ENCODE measurements around the gene TTC23.
"Not testable (repeated sequence)": the region's sequence is repeated elsewhere in the genome, so short reads cannot be mapped to it uniquely, and the experiment has no call there.

Gene TTC23

GRCh38 chr15:99248000-99248715, 1.2 kb downstream of the TTC23 start:
- no peak for DNase-seq (ENCODE audit: low read depth)

GRCh38 chr15:99247062-99247461, 2.3 kb downstream of the TTC23 start:
- no peak for DNase-seq (ENCODE audit: low read depth)

- no peak for DNase-seq (ENCODE audit: low read depth)
These were observed 5.1 kb downstream of the TTC23 start for GRCh38 chr15:99244306-99244705.

DNA sequence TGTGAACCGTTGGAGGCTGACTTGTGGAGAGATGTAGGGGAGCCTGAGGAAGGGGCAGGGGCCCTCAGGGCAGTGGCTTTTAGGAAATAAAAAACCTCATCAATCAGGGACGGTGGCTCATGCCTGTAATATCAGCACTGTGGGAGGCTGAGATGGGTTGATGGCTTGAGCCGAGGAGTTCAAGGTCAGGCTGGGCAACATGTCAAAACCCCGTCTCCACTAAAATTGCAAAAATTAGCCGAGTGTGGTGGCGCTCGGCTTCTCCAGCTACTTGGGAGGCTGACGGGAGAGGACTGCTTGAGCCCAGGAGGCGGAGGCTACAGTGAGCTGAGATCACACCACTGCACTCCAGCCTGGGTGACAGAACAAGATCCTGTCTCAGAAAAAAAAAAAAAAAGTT, 7.6 kb downstream of the TTC23 start:
- DNase-seq (ENCODE audit: low read depth): no peak

DNA sequence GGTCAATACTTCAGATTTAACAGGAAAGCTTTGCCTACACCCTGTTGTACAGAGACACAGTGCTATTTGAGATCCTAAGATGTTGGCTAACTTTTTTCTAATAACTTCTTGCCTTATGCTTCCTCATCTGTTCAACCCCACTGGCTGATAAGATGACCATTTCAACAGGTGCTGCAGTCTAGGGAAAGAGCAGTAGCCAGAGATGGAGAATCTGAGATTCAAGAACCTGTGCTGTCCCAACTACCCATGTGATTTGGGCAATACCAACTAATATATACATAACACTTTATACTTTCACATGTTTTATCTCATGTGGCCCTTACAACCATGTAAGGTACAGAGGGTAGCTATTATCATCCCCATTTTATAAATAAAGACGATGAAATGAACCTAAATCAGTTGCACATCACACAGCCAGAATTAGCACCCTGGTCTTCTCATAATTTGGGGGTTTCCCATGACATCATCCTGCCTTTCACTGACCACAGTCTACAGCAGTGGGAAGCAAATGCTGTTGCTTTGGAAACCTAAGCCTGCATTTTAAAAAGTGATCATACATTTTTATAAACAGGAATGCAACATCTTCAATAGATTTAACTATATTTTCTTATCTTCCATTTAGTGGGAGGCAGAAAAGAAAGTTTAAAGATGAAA, 9.7 kb downstream of the TTC23 start:
- no peak for DNase-seq (ENCODE audit: low read depth)

- DNase-seq (ENCODE audit: low read depth): no peak
These were observed 10.5 kb downstream of the TTC23 start for GRCh38 chr15:99238849-99239248.

DNA sequence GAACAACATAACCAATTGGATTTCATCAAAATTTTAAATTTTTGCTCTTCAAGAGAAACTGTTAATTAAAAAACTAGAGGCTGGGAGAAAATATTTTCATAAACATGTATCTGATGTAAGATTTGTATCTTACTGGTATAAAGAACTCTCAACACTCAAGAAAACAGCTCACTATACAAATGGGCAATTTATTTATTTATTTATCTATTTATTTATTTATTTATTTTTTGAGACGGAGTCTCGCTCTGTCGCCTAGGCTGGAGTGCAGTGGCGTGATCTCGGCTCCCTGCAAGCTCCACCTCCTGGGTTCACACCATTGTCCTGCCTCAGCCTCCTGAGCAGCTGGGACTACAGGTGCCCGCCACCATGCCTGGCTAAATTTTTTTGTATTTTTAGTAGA, 15.2 kb downstream of the TTC23 start:
- not testable (repeated sequence) for DNase-seq (ENCODE audit: low read depth)

DNA sequence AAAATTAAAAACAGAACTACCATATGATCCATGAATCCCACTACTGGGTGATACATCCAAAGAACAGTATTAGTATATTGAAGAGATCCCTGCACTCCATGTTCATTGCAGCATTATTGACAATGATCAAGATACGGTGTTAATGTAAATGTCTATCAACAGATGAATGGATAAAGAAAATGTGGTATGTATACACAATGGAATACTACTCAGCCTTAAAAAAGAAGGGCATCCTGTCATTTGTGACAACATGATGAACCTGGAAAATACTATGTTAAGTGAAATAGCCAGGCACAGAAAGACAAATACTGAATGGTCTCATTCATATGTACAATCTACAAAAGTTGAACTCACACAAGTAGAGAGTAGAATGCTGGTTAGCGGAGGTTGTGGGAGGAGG, 16.6 kb downstream of the TTC23 start:
- DNase-seq (ENCODE audit: low read depth): no peak

GRCh38 chr15:99230867-99231266, 18.5 kb downstream of the TTC23 start:
- no peak for DNase-seq (ENCODE audit: low read depth)

GRCh38 chr15:99228120-99228770, 21.1 kb downstream of the TTC23 start:
- DNase-seq (ENCODE audit: low read depth): no peak

GRCh38 chr15:99226802-99227201, 22.6 kb downstream of the TTC23 start:
- DNase-seq (ENCODE audit: low read depth): no peak

DNA sequence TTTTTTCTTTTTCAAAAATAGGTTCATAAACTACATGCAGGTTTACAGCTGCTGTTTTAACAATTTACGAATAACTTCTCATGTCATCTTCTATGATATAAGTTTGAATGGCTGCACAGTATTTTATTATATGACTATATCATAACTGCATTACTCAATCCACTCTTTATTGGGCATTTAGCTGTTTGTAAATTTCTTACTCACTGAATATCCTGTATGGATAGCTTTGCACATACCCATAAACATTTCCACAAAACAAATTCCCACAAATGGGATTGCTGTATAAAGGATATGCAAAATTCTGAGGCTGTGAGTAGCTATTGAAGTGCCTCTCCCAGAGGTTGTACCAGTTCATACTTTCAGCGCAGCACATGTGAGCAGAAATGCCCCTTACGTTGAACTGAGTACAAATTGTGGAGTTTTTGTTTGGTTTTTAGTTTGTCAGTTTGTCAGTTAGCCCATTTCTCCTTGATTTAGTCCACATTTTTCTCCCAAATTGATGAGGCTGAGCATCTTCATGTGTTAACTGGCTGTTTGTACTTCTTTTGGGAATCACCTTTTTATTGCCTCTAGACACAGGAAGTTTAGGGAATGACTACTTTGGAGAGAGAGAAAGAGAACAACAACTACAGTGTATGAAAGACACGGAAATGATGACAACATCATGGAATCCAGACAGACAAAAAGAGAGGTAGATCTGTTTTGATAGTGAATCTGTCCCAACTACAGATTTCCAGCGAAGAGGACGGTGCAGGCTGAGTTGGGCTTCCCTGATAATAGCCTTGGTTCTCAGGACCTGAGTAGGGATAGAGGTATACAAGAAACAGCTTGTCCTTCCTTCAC, 24.8 kb downstream of the TTC23 start:
- DNase-seq (ENCODE audit: low read depth): no peak

DNA sequence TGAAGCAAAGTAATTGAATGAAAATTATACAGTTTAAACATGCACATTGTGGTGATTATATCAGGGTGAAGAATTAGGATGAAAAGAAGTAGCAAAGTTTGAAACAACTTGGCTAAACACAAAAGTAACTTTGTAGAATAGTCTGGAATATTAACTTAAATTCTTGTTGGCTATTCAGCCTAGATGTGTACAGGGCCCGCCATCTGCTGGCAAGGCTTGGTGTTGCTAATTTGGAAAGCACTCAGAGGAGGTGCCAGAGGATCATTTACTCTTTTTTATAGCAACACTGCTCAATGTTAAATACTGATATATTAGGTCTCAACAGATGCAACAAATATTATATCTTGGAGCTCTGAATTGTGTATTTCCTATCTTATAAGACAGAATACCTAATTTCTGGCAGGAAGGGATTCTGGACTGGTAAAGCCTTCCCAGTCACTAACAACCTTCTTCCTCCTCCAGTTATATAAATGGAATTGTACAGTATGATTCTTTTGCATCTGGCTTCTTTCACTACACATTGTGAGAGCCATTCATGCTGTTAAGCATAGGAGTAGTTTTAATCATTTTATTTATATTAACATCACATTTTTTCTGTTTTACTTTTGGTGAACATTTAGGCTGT, 36.1 kb downstream of the TTC23 start:
- peak; percentile 37 for DNase-seq (ENCODE audit: low read depth)

DNA sequence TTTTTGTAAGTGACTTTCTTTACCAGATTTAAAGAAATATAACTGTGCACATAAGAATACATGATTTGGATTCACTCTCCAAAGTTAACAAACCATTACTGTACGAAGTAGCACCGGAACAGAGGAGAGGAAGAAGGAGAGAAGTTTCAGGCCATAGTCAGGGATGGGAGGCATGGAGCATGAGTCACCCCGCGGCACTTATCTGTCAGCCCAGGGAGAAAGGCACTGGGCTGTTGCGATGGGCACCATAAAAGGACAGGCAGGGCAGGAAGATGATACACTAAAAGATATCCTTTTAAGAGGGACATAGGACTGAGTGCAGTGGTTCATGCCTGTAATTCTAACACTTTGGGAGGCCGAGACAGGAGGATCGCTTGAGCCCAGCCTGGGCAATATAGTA, 37.0 kb downstream of the TTC23 start:
- DNase-seq (ENCODE audit: low read depth): no peak

GRCh38 chr15:99211926-99212325, 37.5 kb downstream of the TTC23 start:
- DNase-seq (ENCODE audit: low read depth): peak; percentile 3

DNA sequence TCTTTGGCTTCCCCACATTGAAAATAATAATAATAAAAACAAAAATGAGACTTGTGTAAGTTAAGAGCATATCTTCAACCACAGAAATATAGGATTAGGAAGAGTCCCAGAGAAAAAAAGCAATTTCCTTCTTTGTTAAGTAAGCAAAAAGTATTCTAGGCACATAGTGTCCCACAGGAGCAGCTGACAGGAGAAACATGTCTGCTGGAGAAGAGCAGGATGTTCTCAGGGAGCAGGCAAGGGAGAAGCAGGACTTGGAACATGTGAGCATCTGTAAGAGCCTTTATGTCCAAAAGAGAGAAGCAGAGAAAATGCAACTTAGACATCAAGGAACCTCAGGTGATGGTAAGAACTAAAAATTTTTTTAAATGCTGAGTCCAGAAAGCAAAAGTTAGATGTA, 39.0 kb downstream of the TTC23 start:
- no peak for DNase-seq (ENCODE audit: low read depth)

DNA sequence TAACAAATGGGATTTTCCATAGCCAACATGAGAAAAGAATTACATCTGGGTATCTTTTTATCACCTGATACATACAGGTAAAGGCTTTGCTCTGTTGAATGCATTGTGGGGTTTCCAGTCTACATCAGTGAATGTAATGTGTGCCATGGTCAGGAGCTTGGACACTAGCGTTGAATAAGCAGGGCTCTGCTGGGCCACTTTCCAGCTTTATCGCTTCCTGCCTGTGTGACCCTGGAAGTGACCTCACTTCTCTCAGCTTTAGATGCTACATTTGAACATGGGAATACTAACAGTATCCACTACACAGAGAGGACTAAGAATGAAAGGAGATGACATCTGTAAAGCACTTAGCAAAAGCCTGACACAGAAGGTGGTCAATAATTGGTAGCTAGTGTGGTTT, 40.1 kb downstream of the TTC23 start:
- DNase-seq (ENCODE audit: low read depth): no peak

DNA sequence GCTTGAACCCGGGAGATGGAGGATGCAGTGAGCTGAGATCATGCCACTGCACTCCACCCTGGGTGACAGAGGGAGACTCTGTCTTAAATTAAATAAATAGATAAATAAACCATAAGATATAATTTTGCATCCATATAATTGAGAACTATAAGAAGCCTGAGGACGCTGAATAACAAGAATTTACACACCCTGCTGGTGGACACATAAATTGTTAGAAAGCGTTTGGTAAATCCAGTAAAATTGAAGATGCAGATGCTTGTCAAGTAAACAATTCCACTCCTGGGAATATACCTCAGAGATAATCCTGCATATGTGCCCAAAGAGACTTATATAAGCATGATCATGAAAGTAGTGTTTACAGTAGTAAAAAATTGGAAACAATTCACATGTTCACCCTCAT, 41.7 kb downstream of the TTC23 start:
- DNase-seq (ENCODE audit: low read depth): no peak

DNA sequence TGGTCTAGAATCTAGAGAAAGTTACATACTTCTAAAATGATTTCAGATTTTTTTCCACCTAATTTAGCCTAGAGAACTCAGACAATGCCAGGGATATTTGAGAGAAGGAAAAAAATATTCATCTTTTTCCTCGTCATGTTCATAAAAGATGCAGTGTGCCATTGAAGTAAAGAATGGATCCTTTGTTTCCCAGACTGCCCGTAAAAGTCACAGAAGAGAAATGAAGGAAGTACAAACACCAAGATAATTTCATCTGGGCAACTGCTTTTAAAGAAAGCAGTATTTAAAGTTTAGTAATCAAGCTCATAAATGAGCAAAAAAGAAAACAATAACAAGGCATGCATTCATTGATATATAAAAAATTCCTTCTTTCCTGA, 47.2 kb downstream of the TTC23 start:
- no peak for DNase-seq (ENCODE audit: low read depth)

GRCh38 chr15:99201408-99202175, 47.8 kb downstream of the TTC23 start:
- DNase-seq (ENCODE audit: low read depth): no peak

- DNase-seq (ENCODE audit: low read depth): no peak
These were observed 51.5 kb downstream of the TTC23 start for GRCh38 chr15:99197856-99198255.

All from GM04504 (cell line).